Endothelial cell of umbilical vein (primary cell): ENCODE results near the gene SLC35B4. TPM values are rescaled to one million over a fixed set of nuclear protein-coding genes. Genes with fewer than 3 reads are reported as not detected.

Experiments used
- BruUV-seq: library from RNA; stranded (reverse); fragments of 400-500 nt; replicated peaks from 2 replicates; lab custom pipeline; 2021; lab: Mats Ljungman, UMichigan
- CTCF ChIA-PET: fragments of 300-600, 350-600 bp; sonication (Branson Sonifier 250); formaldehyde crosslinking; loops from one replicate; lab custom pipeline; 2021; ENCODE audit warnings: antibody characterized with exemption, inconsistent platforms; lab: Charles Lee
- POLR2A ChIA-PET: fragments of 300-600, 350-600 bp; sonication (Branson Sonifier 250); formaldehyde crosslinking; loops from one replicate; lab custom pipeline; 2021; ENCODE audit warnings: antibody characterized with exemption, inconsistent platforms; lab: Charles Lee
- DNase-seq: peaks from one replicate; pipeline ENCODE4 v3.0.0-alpha.2; 2011; ENCODE audit warnings: low read depth, low spot score
- FAIRE-seq: peaks from 2 replicates; lab custom pipeline; 2011; peaks lifted over from hg19 to GRCh38; lab: Jason Lieb, UNC
- H2AFZ ChIP-seq: 2 replicates; pipeline ENCODE4 v1.6.0; 2012; ENCODE audit warnings: low read depth, low read length, control low read depth, inconsistent platforms
- H3K27ac ChIP-seq: 2 replicates; pipeline ENCODE4 v1.5.1; 2011; ENCODE audit warnings: low read depth, mild to moderate bottlenecking, control low read depth, low read length, moderate library complexity; ENCODE audit not compliant: insufficient read depth
- H3K27me3 ChIP-seq, 2 experiments: 2 replicates each; pipeline versions ENCODE4 v1.6.0 to v1.6.1; 2011; ENCODE audit warnings: low read length in 2 of 2, mixed read lengths in 1 of 2; ENCODE audit not compliant: control insufficient read depth in 2 of 2, insufficient read depth in 2 of 2
- H3K36me3 ChIP-seq, 2 experiments: 2 replicates in 1 of 2; 3 replicates in 1 of 2; pipeline ENCODE4 v1.5.1; 2011; ENCODE audit warnings: low read length in 2 of 2, mild to moderate bottlenecking in 1 of 2, moderate library complexity in 1 of 2; ENCODE audit not compliant: control insufficient read depth in 2 of 2, insufficient read depth in 2 of 2; ENCODE audit errors: extremely low read depth in 1 of 2
- H3K4me1 ChIP-seq: 3 replicates; pipeline ENCODE4 v1.5.1; 2011; ENCODE audit warnings: mild to moderate bottlenecking, low read length; ENCODE audit not compliant: control insufficient read depth, insufficient read depth; ENCODE audit errors: extremely low read depth
- H3K4me2 ChIP-seq: 2 replicates; pipeline ENCODE4 v1.6.1; 2011; ENCODE audit warnings: low read length, control low read depth, mixed read lengths; ENCODE audit not compliant: insufficient read depth
- H3K4me3 ChIP-seq, 3 experiments: fragments of 200-600 bp in 1 of 3; sonication (generic), shearing (Covaris generic) in 1 of 3; replicated peaks in 1 of 3; 2 replicates each; pipeline ENCODE4 v1.5.1; 2011 to 2016; ENCODE audit warnings: control low read depth in 3 of 3, low read length in 3 of 3, mild to moderate bottlenecking in 2 of 3, inconsistent platforms in 1 of 3, low read depth in 1 of 3, moderate library complexity in 1 of 3; ENCODE audit not compliant: insufficient read depth in 1 of 3
- H3K79me2 ChIP-seq: 2 replicates; pipeline ENCODE4 v1.6.0; 2012; ENCODE audit warnings: low read length, inconsistent platforms; ENCODE audit not compliant: control insufficient read depth, insufficient read depth
- H3K9ac ChIP-seq: replicated peaks from 2 replicates; pipeline ENCODE3; 2011; ENCODE audit warnings: low read length, control low read depth; ENCODE audit not compliant: insufficient read depth; ENCODE audit errors: extremely low read depth
- H3K9me1 ChIP-seq: replicated peaks from 3 replicates; pipeline ENCODE4 v1.6.0; 2011; ENCODE audit warnings: mild to moderate bottlenecking, low read length; ENCODE audit not compliant: control insufficient read depth, insufficient read depth; ENCODE audit errors: extremely low read depth
- H3K9me3 ChIP-seq: replicated peaks from 2 replicates; pipeline ENCODE4 v1.5.1; 2012; ENCODE audit warnings: low read length, inconsistent platforms; ENCODE audit not compliant: control insufficient read depth, insufficient read depth
- H4K20me1 ChIP-seq: replicated peaks from 2 replicates; pipeline ENCODE3; 2011; ENCODE audit warnings: mild to moderate bottlenecking, low read length; ENCODE audit not compliant: control insufficient read depth, insufficient read depth; ENCODE audit errors: extremely low read depth
- CTCF ChIP-seq, 2 donors: IDR thresholded peaks; 1 replicate in 1 of 2; 2 replicates in 1 of 2; pipeline ENCODE4 v1.5.1; 2011; ENCODE audit warnings: low read length in 2 of 2, mild to moderate bottlenecking in 2 of 2, moderate library complexity in 2 of 2, control low read depth in 1 of 2, inconsistent platforms in 1 of 2, low read depth in 1 of 2; ENCODE audit not compliant: insufficient read depth in 1 of 2; ENCODE audit errors: extremely low read depth in 1 of 2
- EZH2 ChIP-seq: IDR thresholded peaks from 2 replicates; pipeline ENCODE4 v1.6.1; 2012; ENCODE audit warnings: borderline replicate concordance, low read depth, mild to moderate bottlenecking, moderate library complexity, low read length, inconsistent platforms; ENCODE audit not compliant: severe bottlenecking
- FOS ChIP-seq: IDR thresholded peaks from 2 replicates; pipeline ENCODE4 v1.6.1; 2011; ENCODE audit warnings: mild to moderate bottlenecking, low read length, moderate library complexity, borderline replicate concordance; ENCODE audit not compliant: insufficient read depth
- GATA2 ChIP-seq: IDR thresholded peaks from 2 replicates; pipeline ENCODE4 v1.7.0; 2011; ENCODE audit warnings: low read depth, mild to moderate bottlenecking, moderate library complexity, mixed read lengths, low read length; ENCODE audit not compliant: insufficient read length, insufficient read depth
- JUN ChIP-seq: IDR thresholded peaks from 2 replicates; pipeline ENCODE4 v1.6.1; 2011; ENCODE audit warnings: borderline replicate concordance, low read depth; ENCODE audit not compliant: insufficient read length, insufficient read depth
- MAX ChIP-seq: IDR thresholded peaks from 2 replicates; pipeline ENCODE4 v1.6.1; 2011; ENCODE audit not compliant: insufficient read depth, insufficient read length
- MYC ChIP-seq: IDR thresholded peaks from one replicate; pipeline ENCODE4 v1.6.1; 2011; ENCODE audit warnings: mild to moderate bottlenecking, low read depth, low read length
- POLR2A ChIP-seq: IDR thresholded peaks from 2 replicates; pipeline ENCODE4 v1.6.1; 2012; ENCODE audit warnings: low read depth, mild to moderate bottlenecking, control low read depth, low read length
- POLR2AphosphoS5 ChIP-seq: IDR thresholded peaks from 2 replicates; pipeline ENCODE4 v1.6.1; 2012; ENCODE audit warnings: low read depth, mild to moderate bottlenecking, control low read depth, low read length, moderate library complexity; ENCODE audit not compliant: insufficient read depth
- dilution Hi-C: fragments of 300-500 bp; cut with MboI; formaldehyde crosslinking; loops from one replicate; pipeline ENCODE4 v1.15.0; 2019; ENCODE audit warnings: low sequenced_read_pairs; ENCODE audit not compliant: extremely low pct_ligation_motif_present
- intact Hi-C: fragments of 100-400 bp; cut with micrococcal nuclease; formaldehyde crosslinking; loops from one replicate; pipeline ENCODE4 v1.10.0; 2022
- polyA plus RNA-seq, 4 experiments: library from polyadenylated mRNA; depleted of rRNA in 3 of 4; stranded (reverse) in 3 of 4; unstranded in 1 of 4; fragments of >200 nt; gene quantifications; 2 replicates each; pipeline versions ENCODE4 v1.2.1 to v1.2.3, GENCODE V29; 2011 to 2012; ENCODE audit warnings: missing spikeins in 1 of 4
- total RNA-seq: library from RNA; stranded (reverse); gene quantifications from 2 replicates; pipeline ENCODE4 v1.2.3, GENCODE V29; 2021

Gene SLC35B4
- total and polyA plus RNA-seq, 2 donors (not counting 3 experiments of a cell fraction or from before 2014, with no cell fraction given), result 17.5 to 20.2 TPM

- POLR2A ChIA-PET, result no interaction called here
- FAIRE-seq (no peak), DNase-seq (no peak)
- Histone ChIP-seq H3K9me1 (no peaks in the 10 kb centered on the region), H3K4me2 (no peak overlapping the region), H3K79me2 (no peaks in the 10 kb centered on the region), H3K27ac (no peak overlapping the region), H3K4me1 (no peaks in the 10 kb centered on the region), H3K27me3 (no peaks in the 10 kb centered on the region), H3K9me3 (no peaks in the 10 kb centered on the region), H3K4me3 (no peak overlapping the region), H4K20me1 (no peaks in the 10 kb centered on the region), H3K36me3 (peaks cover 2 to 6% of the 10 kb centered on the region in 2 experiments), H2AFZ (no peak overlapping the region), H3K9ac (no peak overlapping the region)
- TF ChIP-seq EZH2, result no peak
- no peak for TF ChIP-seq MAX
- no peak for TF ChIP-seq MYC
- no peak for TF ChIP-seq CTCF (IDR thresholded peaks at IDR 0.05; ENCODE audit: extremely low read depth in 1 of 2, insufficient read depth in 1 of 2, low read depth in 1 of 2, low read length in 2 of 2)
- no peak for TF ChIP-seq FOS
- TF ChIP-seq JUN, result no peak
- TF ChIP-seq POLR2AphosphoS5, result no peak
- TF ChIP-seq POLR2A, result no peak
- no peak for TF ChIP-seq GATA2
- no TSS peak for BruUV-seq
- CTCF ChIA-PET, result no interaction called here
- intact Hi-C loops, result no loop called here
- dilution Hi-C loops, result no loop called here
Observed at GRCh38 chr7:134301592-134301991, 15.1 kb downstream of the SLC35B4 start.
